H9 (cell line): ENCODE results near the gene AFF4. TPM values are rescaled to one million over a fixed set of nuclear protein-coding genes. Genes with fewer than 3 reads are reported as not detected.

ENCODE experiments used
- DNase-seq: peaks from one replicate; pipeline ENCODE4 v3.0.0-alpha.2; 2017
- H2AFZ ChIP-seq: one replicate; pipeline ENCODE4 v1.6.1; 2013; ENCODE audit warnings: mild to moderate bottlenecking, low read length, control low read depth, moderate library complexity
- H2AK5ac ChIP-seq: 2 replicates; pipeline ENCODE4 v1.6.1; 2013; ENCODE audit warnings: low read length, control low read depth, mixed read lengths; ENCODE audit not compliant: insufficient read length
- H2BK120ac ChIP-seq: one replicate; pipeline ENCODE4 v1.6.1; 2013; ENCODE audit warnings: low read depth, mild to moderate bottlenecking, low read length, control low read depth, inconsistent platforms; ENCODE audit not compliant: poor library complexity, severe bottlenecking
- H2BK12ac ChIP-seq: 2 replicates; pipeline ENCODE4 v1.6.1; 2013; ENCODE audit warnings: low read length, control low read depth, mixed read lengths, low read depth; ENCODE audit not compliant: insufficient read length
- H2BK15ac ChIP-seq: 2 replicates; pipeline ENCODE4 v1.6.1; 2013; ENCODE audit warnings: low read depth, low read length, control low read depth
- H2BK20ac ChIP-seq: one replicate; pipeline ENCODE4 v1.6.1; 2013; ENCODE audit warnings: low read depth, mild to moderate bottlenecking, low read length, control low read depth, inconsistent platforms; ENCODE audit not compliant: poor library complexity, severe bottlenecking
- H2BK5ac ChIP-seq: 2 replicates; pipeline ENCODE4 v1.6.1; 2013; ENCODE audit warnings: low read length, control low read depth, mixed read lengths; ENCODE audit not compliant: insufficient read length
- H3K14ac ChIP-seq: 2 replicates; pipeline ENCODE4 v1.6.1; 2013; ENCODE audit warnings: low read length, control low read depth; ENCODE audit not compliant: insufficient read depth
- H3K18ac ChIP-seq: 2 replicates; pipeline ENCODE4 v1.6.1; 2013; ENCODE audit warnings: low read depth, mild to moderate bottlenecking, mixed read lengths, low read length, control low read depth; ENCODE audit not compliant: insufficient read length
- H3K23ac ChIP-seq: 2 replicates; pipeline ENCODE4 v1.6.1; 2013; ENCODE audit warnings: low read length, control low read depth, mixed read lengths, low read depth; ENCODE audit not compliant: insufficient read length
- H3K23me2 ChIP-seq: 2 replicates; pipeline ENCODE4 v1.6.1; 2013; ENCODE audit warnings: low read depth, mild to moderate bottlenecking, mixed read lengths, low read length, control low read depth; ENCODE audit not compliant: insufficient read length, poor library complexity, severe bottlenecking
- H3K27ac ChIP-seq: 2 replicates; pipeline ENCODE4 v1.5.1; 2013; ENCODE audit warnings: low read length, control low read depth, mixed read lengths, low read depth; ENCODE audit not compliant: insufficient read length
- H3K27me3 ChIP-seq: 2 replicates; pipeline ENCODE4 v1.6.1; 2013; ENCODE audit warnings: low read length, control low read depth, inconsistent platforms; ENCODE audit not compliant: insufficient read depth
- H3K4ac ChIP-seq: 2 replicates; pipeline ENCODE4 v1.6.1; 2013; ENCODE audit warnings: low read depth, mild to moderate bottlenecking, control low read depth, inconsistent platforms, low read length, moderate library complexity
- H3K4me1 ChIP-seq: 2 replicates; pipeline ENCODE4 v1.6.1; 2013; ENCODE audit warnings: low read length, control low read depth, inconsistent platforms; ENCODE audit not compliant: insufficient read depth
- H3K4me2 ChIP-seq: 2 replicates; pipeline ENCODE4 v1.6.1; 2013; ENCODE audit warnings: low read length, control low read depth, mixed read lengths; ENCODE audit not compliant: insufficient read length, insufficient read depth
- H3K56ac ChIP-seq: 2 replicates; pipeline ENCODE4 v1.6.1; 2013; ENCODE audit warnings: low read depth, mild to moderate bottlenecking, mixed read lengths, low read length, control low read depth; ENCODE audit not compliant: insufficient read length
- H3K79me1 ChIP-seq: 2 replicates; pipeline ENCODE4 v1.6.1; 2013; ENCODE audit warnings: low read depth, mild to moderate bottlenecking, moderate library complexity, low read length, control low read depth, inconsistent platforms; ENCODE audit not compliant: insufficient read depth, poor library complexity, severe bottlenecking
- H3K79me2 ChIP-seq: 2 replicates; pipeline ENCODE4 v1.6.1; 2013; ENCODE audit warnings: low read length, control low read depth, inconsistent platforms; ENCODE audit not compliant: insufficient read depth
- H3K9ac ChIP-seq: 2 replicates; pipeline ENCODE4 v1.6.1; 2013; ENCODE audit warnings: low read length, control low read depth, mixed read lengths; ENCODE audit not compliant: insufficient read length; ENCODE audit errors: extremely low read depth
- H3K9me3 ChIP-seq: one replicate; pipeline ENCODE4 v1.6.1; 2013; ENCODE audit warnings: low read depth, low read length, inconsistent platforms; ENCODE audit not compliant: control insufficient read depth
- H3T11ph ChIP-seq: one replicate; pipeline ENCODE4 v1.6.1; 2013; ENCODE audit warnings: mild to moderate bottlenecking, low read length, control low read depth, inconsistent platforms
- H4K20me1 ChIP-seq: one replicate; pipeline ENCODE4 v1.6.1; 2013; ENCODE audit not compliant: control insufficient read depth, insufficient read length, insufficient read depth
- H4K5ac ChIP-seq: 2 replicates; pipeline ENCODE4 v1.6.1; 2013; ENCODE audit warnings: low read depth, mild to moderate bottlenecking, mixed read lengths, low read length, control low read depth; ENCODE audit not compliant: insufficient read length
- H4K8ac ChIP-seq: replicated peaks from 2 replicates; pipeline ENCODE4 v1.6.1; 2013; ENCODE audit warnings: low read length, control low read depth, mixed read lengths, low read depth; ENCODE audit not compliant: insufficient read length
- H4K91ac ChIP-seq: 2 replicates; pipeline ENCODE4 v1.6.1; 2013; ENCODE audit warnings: low read depth, mild to moderate bottlenecking, moderate library complexity, mixed read lengths, low read length, control low read depth; ENCODE audit not compliant: insufficient read length
- H3K27ac Mint-ChIP-seq, 3 experiments: 2 replicates in 2 of 3; 3 replicates in 1 of 3; pipeline ENCODE4 v1.8.0; 2020 to 2021; ENCODE audit warnings: mixed read lengths in 3 of 3, mild to moderate bottlenecking in 1 of 3, moderate library complexity in 1 of 3
- H3K27me3 Mint-ChIP-seq: 2 replicates; pipeline ENCODE4 v1.8.0; 2021; ENCODE audit warnings: low read depth, mild to moderate bottlenecking, moderate library complexity, mixed read lengths
- H3K36me3 Mint-ChIP-seq, 3 experiments: 2 replicates in 2 of 3; 3 replicates in 1 of 3; pipeline ENCODE4 v1.8.0; 2020 to 2021; ENCODE audit warnings: low read depth in 3 of 3, mixed read lengths in 3 of 3; ENCODE audit not compliant: insufficient read depth in 1 of 3
- H3K4me1 Mint-ChIP-seq, 2 experiments: 2 replicates each; pipeline ENCODE4 v1.8.0; 2020; ENCODE audit warnings: mixed read lengths in 2 of 2
- H3K4me3 Mint-ChIP-seq, 2 experiments: 2 replicates in 1 of 2; 3 replicates in 1 of 2; pipeline ENCODE4 v1.8.0; 2020 to 2021; ENCODE audit warnings: mild to moderate bottlenecking in 2 of 2, mixed read lengths in 2 of 2, moderate library complexity in 1 of 2
- H3K9me3 Mint-ChIP-seq, 2 experiments: 2 replicates in 1 of 2; 3 replicates in 1 of 2; pipeline ENCODE4 v1.8.0; 2020; ENCODE audit warnings: mild to moderate bottlenecking in 2 of 2, mixed read lengths in 2 of 2, moderate library complexity in 1 of 2
- WGBS: extraction: QIAGEN DNeasy Blood & Tissue Kit; methylation state at CpG from one replicate; pipeline ENCODE4 v1.1.7; 2013; ENCODE audit warnings: missing lambda C conversion rate, low lambda C conversion rate, mixed read lengths; ENCODE audit not compliant: insufficient read length; ENCODE audit errors: extremely low coverage; 5-methylcytosine and 5-hydroxymethylcytosine counted together
- total RNA-seq: library from RNA; stranded (reverse); gene quantifications from 2 replicates; pipeline ENCODE4 v1.2.1, GENCODE V29; 2021
- TF ChIP-seq, protein P1 (sequence below): fragments of 200-600 bp; sonication (generic); conservative IDR thresholded peaks from 3 replicates; pipeline ENCODE4 v1.8.0; 2021; ENCODE audit warnings: antibody characterized with exemption, mild to moderate bottlenecking

The AFF4 gene
- total RNA-seq, 1 experiment from 2014 or later: 73.2 TPM

DNA sequence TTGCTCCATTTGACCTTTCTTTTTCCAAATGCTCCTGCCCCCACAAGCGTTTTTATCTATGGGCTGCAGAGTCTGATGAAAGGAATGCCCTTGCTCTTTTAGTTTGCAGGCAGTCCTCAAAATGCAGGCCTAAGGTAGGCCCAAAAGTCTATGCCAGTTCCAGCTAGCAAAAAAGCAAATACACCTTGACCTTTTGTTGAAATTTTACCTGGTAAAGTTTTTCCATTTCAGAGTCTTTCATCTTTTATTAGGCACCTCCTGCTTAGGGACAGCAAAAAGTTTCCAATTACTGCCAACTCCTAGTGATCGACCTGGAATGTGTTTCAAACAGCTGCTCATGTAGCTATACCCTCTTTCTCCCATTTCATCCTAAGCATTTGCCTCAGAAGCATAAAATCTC lies 92.6 kb downstream of the AFF4 start:
- no peaks in the 10 kb centered on the region for H4K20me1 ChIP-seq
- Mint-ChIP-seq H3K27me3 (no peaks in the 10 kb centered on the region), H3K4me3 (no peak overlapping the region), H3K36me3 (peaks cover 15 to 36% (median 24%) of the 10 kb centered on the region in 3 experiments), H3K9me3 (peaks cover 0 to 4% of the 10 kb centered on the region in 2 experiments; a peak in 1 of 5 replicates), H3K4me1 (peaks cover 9 to 11% of the 10 kb centered on the region in 2 experiments), H3K27ac (peak overlapping the region; percentile 34 to 76 (median 52); a peak in 2 of 7 replicates)
- H3K27me3 ChIP-seq: no peaks in the 10 kb centered on the region
- no peak overlapping the region for H2BK12ac ChIP-seq
- no peak overlapping the region for H2BK120ac ChIP-seq
- H3K79me2 ChIP-seq: peaks cover 3% of the 10 kb centered on the region; the same call in 1 of the 2 replicates
- no peak overlapping the region for H4K91ac ChIP-seq
- no peak overlapping the region for H3K56ac ChIP-seq
- H3K18ac ChIP-seq: no peak overlapping the region
- TF ChIP-seq, protein P1, sequence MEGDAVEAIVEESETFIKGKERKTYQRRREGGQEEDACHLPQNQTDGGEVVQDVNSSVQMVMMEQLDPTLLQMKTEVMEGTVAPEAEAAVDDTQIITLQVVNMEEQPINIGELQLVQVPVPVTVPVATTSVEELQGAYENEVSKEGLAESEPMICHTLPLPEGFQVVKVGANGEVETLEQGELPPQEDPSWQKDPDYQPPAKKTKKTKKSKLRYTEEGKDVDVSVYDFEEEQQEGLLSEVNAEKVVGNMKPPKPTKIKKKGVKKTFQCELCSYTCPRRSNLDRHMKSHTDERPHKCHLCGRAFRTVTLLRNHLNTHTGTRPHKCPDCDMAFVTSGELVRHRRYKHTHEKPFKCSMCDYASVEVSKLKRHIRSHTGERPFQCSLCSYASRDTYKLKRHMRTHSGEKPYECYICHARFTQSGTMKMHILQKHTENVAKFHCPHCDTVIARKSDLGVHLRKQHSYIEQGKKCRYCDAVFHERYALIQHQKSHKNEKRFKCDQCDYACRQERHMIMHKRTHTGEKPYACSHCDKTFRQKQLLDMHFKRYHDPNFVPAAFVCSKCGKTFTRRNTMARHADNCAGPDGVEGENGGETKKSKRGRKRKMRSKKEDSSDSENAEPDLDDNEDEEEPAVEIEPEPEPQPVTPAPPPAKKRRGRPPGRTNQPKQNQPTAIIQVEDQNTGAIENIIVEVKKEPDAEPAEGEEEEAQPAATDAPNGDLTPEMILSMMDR: no peak
- no peak overlapping the region for H3K4ac ChIP-seq
- no peak overlapping the region for H3K23ac ChIP-seq
- H2BK15ac ChIP-seq: no peak overlapping the region
- no peak overlapping the region for H3K27ac ChIP-seq
- H3K4me1 ChIP-seq: no peaks in the 10 kb centered on the region; the same call in 1 of the 2 replicates
- no peaks in the 10 kb centered on the region for H3K9me3 ChIP-seq
- H3K79me1 ChIP-seq: no peaks in the 10 kb centered on the region
- no CpG with 5 or more reads among the region's 2 CpGs for WGBS
- no peak overlapping the region for H3K14ac ChIP-seq
- no peak overlapping the region for H3K9ac ChIP-seq
- H3T11ph ChIP-seq: no peak overlapping the region
- H2BK20ac ChIP-seq: no peak overlapping the region
- no peak overlapping the region for H2AFZ ChIP-seq
- H2BK5ac ChIP-seq: no peak overlapping the region
- H4K8ac ChIP-seq: no peak overlapping the region
- H3K23me2 ChIP-seq: peaks cover 4% of the 10 kb centered on the region
- H4K5ac ChIP-seq: no peak overlapping the region
- no peak overlapping the region for H2AK5ac ChIP-seq
- no peak for DNase-seq
- H3K4me2 ChIP-seq: no peak overlapping the region
